ENCODE data around the gene RBPJL.

The RBPJL gene

DNA sequence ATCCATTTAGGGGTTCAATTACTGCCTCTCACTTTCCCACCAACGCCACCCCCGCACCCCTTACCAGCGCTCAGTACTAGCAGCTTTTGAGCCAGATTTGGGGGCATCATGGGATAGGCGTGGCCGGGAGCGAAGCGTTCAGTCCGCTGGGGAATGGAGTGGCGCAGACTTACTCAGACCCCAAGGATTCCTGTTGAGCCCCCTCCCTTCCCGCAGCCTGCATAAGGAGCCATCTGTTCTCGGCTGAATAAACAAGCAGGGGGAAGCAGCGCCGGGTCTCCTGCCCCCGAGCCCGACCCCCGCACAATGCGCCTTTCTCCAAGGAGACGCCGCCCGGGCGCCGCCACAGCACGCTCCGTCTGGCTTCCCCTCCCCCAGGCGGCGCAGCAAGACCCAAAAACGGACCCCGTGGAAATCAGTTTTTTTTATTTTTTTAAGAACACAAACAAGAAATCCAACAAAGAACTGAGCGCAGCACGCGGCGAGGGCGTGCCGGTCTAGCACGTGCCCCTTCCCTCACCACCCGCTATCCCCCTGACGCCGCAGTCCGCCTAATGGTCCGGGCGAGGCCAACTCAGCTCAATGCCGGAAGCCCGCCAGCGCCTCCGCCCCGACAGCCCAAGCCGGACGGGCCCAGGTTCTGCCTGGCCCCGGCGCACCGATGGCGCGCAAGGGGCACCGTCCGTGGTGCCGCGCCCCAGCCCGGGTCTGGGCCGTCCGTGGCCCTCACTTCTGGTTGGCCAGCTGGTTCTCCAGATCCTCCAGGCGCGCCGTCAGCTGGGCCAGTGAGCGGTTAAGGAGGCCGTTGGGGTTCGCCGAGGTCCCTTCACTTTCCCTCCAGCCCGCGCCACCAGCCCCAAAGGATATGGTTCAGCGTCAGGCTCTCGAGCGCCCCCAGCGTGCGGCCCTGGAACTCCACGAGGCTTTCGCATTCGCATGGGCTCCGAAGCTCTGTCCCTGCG, 13.3 kb upstream of the RBPJL start:
- peak; percentile 65 for DNase-seq (ENCODE audit: low read depth, low spot score)

DNA sequence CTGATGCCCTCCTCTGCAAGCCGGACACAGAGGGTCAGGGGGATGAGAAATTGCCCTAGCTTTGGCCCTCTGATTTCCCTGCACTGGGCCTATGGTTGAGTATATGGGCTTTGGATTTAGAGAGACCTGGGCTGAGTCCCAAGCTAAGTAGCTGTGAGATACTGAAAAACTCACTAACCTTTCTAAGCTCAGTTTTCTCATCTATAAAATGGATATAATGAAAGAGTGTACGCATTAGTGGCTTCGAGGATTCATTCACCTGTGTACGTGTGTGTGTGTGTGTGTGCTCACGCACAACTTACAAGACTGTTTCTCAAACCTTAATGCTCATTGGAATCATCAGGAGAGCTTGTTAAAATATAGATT, 12.7 kb upstream of the RBPJL start:
- no peak for DNase-seq (ENCODE audit: low read depth, low spot score)

DNA sequence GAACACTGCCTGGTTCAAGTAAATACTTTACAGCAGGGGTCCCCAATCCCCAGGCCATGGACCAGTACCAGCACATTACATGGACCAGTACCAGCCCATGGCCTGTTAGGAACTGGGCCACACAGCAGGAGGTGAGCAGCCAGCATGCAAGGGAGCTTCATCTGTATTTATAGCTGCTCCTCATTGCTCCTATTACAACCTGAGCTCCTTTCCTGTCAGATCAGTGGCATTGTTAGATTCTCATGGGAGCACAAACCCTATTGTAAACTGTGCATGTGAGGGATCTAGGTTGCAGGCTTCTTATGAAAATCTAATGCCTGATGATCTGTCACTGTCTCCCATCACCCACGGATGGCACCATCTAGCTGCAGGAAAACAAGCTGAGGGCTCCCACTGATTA, 12.0 kb upstream of the RBPJL start:
- DNase-seq (ENCODE audit: low read depth, low spot score) = no peak

DNA sequence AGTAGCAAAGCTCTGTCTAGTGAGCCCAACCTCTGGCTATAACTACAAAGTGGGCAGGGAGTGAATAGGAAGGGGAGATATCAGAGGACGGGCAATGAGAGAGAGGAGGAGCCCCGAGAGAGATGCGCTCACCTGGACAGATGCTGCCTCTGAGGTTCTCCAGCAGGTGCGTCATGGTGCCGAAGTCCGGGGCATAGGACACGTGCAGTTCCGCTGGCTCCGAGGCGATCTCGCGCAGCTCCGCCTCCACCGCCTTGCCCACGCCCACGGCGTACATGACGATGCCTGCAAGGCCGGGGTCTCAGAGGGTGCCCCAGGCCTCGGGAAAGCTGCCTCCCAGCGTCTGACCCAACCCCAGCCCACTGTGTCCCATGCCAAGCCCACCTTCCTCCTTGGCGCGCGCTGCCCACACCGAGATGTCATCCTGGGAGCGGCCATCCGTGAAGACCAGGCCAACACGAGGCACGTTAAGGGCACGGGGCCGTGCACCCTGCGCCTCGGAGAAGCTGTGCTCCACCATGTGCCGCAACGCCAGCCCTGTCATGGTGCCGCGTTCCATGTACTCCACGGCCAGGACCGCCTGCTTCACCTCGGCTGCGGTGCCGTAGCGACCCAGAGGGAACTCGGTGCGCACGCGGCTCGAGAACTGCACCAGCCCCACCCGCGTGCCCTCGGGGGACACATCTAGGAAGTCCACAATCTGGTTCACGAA, 8.7 kb upstream of the RBPJL start:
- DNase-seq (ENCODE audit: low read depth, low spot score) = no peak

DNA sequence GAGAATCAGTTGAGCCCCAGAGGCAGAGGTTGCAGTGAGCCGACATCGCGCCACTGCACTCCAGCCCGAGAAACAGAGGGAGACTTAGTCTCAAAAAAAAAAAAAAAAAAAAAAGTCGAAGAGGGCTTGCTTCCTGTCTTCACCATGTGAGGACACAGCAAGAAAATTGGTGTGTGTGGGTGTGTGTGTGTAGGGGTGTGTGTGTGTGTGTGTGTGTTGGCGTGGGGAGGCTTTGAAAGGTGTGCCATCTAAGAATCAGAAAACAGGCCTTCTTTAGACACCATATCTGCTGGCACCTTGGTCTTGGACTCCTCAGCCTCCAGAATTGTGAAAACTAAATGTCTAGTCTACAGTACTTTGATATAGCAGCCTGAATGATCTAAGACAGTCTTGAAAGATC, 6.9 kb upstream of the RBPJL start:
- DNase-seq (ENCODE audit: low read depth, low spot score) = no peak

DNA sequence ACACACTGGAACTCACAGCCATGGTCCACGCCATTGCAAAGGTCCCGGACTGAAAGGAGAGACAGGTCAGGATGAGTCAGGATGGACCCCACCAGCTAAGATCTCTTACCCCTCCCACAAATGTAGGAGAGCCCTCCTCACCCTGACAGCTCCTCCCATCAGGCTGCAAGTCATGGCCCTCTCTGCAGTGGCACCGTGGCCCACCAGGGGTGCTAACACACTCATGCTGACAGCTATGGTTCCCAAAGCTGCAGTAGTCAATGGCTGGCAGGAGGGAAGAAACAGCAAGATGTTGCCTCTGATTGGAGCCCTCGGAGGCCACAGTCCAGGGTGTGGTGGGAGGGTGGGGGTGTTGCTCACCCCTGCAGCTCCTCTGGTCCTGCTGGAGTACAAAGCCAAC, 5.7 kb upstream of the RBPJL start:
- DNase-seq (ENCODE audit: low read depth, low spot score) = no peak

DNA sequence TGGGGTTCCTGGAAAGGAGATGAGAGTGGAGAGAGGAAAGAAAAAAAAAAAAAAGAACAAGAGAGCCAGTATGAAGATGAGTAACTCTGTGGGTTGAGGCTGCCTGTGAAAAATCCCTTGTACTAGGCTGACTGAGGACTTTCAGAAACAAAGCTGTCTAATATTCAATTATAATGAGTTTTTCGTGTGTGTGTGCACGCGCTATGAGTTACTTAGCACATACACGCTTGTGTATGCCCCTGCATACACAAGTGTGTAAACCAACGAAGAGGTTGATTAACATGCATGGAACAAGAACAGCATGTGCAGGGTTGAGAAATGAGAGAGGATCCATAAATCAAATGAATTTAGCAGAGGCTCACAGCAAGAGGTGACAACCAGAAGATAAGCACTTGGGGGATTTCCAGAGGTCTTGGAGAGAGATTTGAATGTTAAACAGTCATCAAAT, 4.8 kb upstream of the RBPJL start:
- DNase-seq (ENCODE audit: low read depth, low spot score) = no peak

DNA sequence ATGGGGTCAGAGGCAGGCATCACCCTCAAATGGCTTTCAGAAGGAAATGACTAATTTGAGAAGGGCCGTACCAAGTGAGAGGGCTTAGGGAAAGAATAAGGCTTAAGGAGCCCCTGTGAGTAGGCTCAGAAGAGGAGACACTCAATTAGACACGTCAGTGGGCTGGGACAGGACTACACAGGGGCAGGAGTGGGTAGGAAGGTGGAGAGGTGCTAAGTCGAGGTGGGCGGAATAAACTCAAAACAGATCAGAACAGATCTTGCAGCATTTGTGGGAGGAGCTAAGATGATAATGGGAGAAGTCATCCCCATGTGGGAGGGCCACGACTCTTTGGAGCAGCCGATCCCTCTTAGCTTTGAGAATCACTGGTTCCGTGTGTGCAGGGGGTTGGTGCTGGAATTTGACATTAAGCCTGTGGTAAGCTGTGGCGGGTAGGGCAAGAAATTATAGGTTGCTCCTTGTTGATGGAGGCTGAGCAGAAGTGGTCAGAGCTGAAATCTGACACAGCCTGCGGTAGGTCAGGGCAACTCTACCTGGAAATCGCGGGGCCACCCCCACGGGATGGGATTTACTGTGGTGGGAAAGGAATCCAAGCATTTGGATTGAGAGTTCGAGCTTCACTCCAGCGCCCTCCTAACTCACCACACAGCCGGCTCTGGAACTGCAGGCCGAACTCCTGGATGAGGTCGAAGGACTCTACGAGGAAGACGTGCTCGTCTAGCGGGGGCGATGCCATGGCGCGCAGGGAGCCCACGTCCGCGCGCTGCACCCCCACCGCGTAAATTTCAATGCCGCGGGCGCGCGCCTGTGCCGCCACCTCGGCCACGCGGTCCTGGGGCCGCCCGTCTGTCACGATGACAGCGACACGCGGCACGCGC, 2.8 kb upstream of the RBPJL start:
- no peak for DNase-seq (ENCODE audit: low read depth, low spot score)

DNA sequence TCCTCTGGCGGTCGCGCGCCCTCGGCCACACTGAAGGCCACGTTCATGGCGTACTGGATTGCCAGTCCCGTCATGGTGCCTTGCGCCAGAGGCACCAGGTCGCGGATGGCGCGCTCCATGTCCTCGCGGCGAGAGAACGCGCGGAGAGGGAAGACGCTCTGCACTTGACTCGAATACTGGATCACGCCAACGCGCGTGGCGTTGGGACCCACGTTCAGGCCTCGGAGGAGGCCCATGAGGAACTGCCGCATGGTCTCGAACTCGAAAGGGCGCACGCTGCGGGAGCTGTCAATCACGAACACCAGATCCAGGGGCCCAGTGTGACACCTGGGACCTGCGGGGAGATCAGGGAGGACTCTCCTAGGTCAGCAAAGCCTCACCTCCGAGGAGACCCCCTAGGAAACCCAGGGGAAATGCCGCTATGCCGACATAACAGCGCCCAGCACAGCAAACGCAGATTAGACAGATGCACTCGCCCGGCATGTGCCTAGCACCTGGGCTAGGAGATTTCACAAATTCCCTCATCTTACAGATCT, 2.1 kb upstream of the RBPJL start:
- DNase-seq (ENCODE audit: low read depth, low spot score) = no peak

DNA sequence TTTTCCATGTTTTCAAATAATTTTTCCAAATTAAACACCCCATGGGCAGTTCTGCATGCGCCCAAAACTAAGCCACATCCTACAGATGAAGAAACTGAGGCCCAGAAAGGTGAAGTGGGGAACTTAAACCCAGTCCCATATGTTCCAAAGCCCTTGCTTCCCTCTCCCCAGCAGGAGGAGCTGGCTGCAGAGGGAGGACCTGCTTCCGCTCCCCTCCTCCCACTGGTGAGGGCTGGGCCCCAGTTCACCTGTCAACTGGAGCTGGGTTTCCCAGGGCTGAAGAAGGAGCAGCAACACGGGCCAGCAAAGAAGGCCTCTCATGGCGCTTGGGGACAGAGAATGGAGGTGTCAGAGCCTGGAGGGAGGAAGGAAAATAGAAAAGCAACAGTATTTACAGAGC, 1.4 kb upstream of the RBPJL start:
- DNase-seq (ENCODE audit: low read depth, low spot score) = no peak

DNA sequence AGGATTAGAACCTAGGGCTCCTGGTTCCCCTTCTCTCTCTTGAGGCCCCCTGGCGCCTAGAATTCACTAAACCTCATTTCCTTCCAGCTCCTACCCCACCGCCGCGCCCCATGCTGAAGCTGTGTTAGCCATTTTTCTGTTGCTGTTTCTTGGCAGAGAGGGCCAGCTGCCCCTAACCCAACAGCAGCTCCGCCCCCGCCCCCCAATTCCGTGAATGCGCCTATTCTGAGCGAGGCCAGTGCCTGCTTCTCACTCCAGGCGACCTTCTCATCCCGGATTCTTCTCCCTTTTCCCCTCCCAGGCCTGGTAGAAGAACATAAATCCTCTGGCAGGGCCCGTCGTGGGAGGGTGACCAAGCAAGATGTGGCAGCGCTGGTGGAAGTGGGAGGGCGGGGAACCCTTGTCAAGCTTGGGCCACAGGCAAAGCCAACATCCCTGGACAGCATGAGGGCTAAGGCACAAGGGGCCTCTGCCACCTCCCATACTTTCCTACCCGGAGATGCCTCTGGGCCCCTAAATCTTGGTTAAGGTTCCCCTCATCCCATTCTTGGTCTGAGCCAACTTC, 518 bp downstream of the RBPJL start:
- DNase-seq (ENCODE audit: low read depth, low spot score) = no peak

DNA sequence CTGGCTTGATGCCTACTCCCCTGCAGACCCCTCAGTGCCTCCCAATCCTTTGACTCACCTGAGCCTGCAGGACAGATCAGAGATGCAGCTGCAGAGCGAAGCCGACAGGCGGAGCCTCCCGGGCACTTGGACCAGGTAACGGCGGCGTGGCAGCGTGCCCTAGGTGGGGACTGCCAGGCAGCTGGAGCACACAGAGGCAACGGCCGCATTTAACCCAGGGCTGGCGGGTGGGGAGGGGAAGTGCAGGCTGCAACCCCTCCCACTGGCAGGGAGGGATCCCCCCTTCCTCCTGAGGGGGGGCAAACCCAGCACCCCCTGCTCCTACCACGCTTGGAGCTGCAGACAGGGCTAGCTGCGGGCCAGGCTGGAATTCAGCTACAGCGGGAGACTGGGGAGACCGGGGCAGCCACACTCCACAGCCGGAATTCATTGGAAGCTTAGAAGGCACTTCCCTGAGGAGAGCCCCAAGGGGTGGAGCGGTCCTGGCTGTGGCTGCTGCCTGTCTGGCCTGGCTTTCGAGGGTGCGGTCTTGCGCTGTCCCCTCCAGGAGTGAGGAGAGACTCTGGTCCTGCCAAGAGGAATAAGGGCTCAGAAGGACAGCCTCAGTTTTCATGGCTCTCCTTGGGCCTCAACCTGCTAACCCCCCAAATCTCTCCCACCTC, 1.6 kb downstream of the RBPJL start, which contains the start of gene MATN4:
Gene MATN4 (minus strand): TSS at position 183 of the 662 bp plus-strand sequence. CDS start 2,717 bp downstream, outside the sequence.
- DNase-seq (ENCODE audit: low read depth, low spot score) = no peak

DNA sequence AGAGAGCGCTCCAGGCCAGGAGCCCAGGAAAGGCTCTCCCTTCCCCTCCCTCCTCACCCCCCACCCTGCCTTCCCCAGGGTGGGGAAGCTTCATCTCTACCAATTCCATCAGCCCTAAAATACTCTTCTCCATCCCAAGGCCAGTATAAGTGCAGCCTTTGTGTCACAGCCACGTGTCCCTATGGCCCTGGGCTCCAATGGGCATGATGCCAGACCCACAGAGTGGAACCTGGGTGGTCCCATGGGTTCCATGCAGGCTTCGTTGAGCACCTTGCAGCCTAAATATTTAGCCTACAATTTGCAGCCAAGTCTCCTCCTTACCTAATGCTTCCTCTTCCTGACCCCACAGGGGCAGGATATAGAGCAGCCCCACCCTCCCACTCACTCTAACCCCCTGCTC, 2.4 kb downstream of the RBPJL start:
- no peak for DNase-seq (ENCODE audit: low read depth, low spot score)

DNA sequence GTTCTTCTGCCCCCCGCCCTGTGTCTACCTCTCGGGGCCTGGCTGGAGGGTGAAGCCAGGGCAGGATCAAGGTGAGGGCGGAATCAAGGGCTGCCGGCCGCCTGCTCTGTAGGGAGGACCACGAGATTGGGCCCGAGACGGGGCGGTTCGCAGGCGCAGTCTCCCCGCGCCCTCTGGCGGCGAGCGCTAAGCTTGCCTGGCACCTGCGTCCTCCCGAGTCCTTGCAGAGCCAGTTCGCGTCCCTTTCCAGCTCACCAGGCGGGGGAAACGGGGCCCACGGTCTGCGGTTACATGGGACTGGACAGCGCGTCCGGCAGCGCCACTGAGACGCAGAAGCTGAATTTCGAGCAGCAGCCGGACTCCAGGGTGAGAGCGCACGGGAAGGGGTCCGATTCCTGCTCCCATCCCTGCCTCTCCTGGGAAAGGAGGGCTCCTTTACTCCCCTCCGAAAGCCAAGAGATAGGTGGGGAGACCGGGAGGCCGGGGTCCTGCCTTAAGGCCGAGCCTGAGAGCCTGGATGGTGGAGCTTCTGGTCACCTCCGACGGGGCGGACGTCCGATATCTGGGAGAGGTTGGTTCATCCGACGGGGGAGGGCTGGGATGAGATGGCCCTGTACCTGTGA, 5.1 kb downstream of the RBPJL start:
- peak; percentile 35 for DNase-seq (ENCODE audit: low read depth, low spot score)

DNA sequence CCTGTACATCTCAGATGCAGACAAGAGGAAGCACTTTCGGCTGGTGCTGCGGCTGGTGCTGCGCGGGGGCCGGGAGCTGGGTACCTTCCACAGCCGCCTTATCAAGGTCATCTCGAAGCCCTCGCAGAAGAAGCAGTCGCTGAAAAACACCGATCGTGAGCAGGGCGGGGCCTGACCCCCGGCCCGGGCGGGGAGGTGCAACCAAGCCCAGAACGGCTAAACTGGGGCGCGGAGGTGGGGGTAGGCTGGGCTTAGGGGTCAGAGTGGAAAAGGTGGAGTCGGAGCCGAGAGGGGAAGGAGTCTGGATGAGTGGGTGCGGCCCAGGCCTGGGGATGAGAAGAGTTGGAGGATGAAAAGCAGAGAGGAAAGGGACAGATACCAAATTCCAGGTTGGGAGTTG, 5.6 kb downstream of the RBPJL start:
- no peak for DNase-seq (ENCODE audit: low read depth, low spot score)

DNA sequence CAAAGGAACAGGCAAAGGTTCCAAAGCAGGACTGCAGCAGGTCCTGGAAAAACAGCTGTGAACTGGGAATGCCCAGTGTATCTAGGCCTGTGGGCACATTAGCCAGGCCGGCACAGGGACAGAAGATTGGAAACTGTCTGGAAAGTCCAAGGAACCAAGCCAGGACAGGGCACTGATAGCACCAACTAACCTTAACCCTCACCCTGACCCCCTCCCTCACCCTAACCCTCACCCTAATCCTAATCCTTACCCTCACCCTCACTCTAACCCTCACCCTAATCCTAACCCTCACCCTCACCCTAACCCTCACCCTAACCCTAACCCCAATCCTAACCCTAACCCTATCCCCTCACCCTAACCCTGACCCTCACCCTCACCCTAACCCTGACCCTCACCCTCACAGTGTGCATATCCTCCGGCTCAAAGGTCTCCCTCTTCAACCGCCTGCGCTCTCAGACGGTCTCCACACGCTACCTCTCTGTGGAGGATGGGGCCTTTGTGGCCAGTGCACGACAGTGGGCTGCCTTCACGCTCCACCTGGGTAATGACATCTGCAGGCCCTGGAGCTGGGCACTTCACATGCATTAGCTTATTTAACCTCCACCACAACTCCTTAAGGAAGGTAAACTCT, 6.5 kb downstream of the RBPJL start:
- DNase-seq (ENCODE audit: low read depth, low spot score) = no peak

DNA sequence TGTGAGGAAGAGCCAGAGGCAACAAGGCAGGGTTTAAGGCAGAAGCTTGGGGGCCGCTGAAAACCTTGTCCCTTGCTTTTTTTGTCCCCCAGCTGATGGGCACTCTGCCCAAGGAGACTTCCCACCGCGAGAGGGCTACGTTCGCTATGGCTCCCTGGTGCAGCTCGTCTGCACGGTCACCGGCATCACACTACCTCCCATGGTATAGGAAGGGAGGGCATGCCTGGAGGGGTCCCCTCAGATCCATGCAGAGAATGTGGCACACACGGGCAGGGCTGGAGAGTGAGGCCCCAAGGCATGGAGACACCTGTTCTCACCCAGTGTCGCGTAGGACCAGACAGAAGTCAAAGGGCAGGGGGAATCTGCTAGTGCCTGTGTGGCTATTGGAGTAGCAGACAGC, 7.3 kb downstream of the RBPJL start:
- DNase-seq (ENCODE audit: low read depth, low spot score) = no peak

DNA sequence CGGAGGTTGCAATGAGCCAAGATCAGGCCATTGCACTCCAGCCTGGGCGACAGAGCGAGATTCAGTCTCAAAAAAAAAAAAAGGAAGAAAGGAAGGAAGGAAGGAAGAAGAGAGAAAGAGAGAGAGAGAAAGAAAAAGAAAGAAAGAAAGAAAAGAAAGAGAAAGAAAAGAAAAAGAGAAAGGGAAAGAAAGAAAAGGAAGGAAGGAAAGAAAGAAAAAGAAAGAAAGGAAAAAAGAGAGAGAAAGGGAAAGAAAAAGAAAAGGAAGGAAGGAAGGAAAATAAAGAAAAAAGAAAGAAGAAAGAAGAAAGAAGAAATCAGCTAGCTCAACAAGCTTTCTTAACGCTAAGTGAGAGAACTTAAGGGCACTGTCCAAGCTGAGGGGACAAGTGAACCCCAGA, 9.0 kb downstream of the RBPJL start:
- no peak for DNase-seq (ENCODE audit: low read depth, low spot score)

DNA sequence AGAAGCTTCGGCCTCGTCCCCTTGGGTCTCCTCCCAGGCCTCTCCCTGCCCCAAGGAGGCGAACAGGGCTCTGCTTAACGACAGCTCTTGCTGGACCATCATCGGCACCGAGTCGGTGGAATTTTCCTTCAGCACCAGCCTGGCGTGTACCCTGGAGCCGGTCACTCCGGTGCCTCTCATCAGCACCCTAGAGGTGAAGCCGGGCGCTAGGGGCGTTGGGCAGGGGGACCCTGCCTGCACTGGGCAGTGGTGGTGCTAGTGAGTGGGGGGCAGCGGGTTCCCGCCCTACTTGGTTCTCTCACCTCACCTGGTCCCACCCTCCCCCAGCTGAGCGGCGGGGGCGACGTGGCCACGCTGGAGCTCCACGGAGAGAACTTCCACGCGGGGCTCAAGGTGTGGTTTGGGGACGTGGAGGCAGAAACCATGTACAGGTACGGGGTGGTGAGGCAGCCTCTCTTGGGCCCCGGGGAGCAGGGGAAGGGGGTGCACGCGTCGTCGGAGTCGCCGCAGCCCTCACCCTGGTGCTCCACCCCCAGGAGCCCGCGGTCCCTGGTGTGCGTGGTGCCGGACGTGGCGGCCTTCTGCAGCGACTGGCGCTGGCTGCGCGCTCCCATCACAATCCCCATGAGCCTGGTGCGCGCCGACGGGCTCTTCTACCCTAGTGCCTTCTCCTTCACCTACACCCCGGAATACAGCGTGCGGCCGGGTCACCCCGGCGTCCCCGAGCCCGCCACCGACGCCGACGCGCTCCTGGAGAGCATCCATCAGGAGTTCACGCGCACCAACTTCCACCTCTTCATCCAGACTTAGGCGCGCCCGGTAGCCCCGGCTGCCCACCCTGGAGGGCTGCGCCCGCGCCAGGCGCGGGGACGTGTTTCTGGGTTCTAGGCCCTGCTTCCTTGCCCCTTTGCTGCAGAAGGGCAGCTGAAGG, 9.8 kb downstream of the RBPJL start:
- DNase-seq (ENCODE audit: low read depth, low spot score) = no peak
